DMS153 treated with DMSO at 0.1 percent for 48 hours (cell line): ENCODE data around the gene TMC4.
"Not testable (repeated sequence)": the region's sequence is repeated elsewhere in the genome, so short reads cannot be mapped to it uniquely, and the experiment has no call there.

Experiments
- DNase-seq: peaks from one replicate; lab custom pipeline; 2025; ENCODE audit not compliant: unreplicated experiment; lab: John Stamatoyannopoulos, UW

TMC4 gene

DNA sequence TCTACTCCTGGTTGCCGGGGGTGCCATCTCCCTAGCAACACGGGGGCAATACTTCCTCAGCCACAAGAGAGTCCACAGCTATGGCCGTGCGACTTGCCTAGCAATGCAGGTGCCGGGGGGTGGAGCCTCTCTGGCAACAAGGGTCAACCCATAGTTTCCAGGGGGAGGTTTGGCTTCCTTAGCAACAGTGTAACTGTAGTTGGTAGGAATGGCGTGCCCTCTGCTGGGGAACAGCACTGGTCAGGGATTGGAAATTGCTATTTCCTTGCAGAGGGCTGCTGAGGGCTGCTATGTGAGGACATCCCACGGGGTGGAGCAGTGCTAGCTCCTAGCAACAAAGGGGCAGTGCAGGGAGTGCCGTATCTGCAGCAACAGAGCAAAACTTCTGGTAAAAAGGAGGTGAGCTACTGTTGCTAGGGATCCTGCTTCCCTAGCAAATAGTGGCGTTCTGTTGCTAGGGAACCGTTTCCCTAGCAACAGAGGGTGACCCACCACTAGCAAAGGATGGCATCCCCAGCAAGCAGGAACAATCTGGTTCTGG, 7.0 kb upstream of the TMC4 start:
- peak; percentile 89 for DNase-seq

DNA sequence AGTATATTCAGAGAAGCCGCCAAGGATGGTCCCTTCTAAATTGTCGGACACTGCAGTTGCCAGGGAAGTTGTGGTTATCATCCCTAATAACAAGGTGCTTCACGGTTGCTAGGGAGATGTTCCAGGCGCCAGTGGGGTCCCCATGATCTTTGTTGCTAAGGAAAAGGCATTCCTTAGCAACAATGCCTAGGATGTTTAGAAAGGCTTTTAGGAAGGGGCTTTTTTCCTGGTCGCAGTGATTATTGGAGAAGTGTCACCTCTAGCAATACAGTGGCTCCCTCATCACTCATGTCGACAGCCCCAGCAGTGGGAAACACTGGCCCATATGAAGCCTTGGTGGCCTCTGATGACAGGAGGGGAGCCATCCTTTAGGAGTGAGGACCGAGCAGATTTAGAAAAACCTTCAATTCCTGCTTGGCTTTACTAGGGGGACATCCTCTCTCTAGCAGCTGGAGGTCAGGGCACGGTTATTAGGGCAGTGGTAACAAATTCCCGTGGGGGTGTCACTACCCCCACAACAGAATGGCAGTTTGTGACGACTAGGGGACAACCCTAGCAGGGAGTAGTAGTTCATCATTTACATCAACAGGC, 6.4 kb upstream of the TMC4 start:
- no peak for DNase-seq

DNA sequence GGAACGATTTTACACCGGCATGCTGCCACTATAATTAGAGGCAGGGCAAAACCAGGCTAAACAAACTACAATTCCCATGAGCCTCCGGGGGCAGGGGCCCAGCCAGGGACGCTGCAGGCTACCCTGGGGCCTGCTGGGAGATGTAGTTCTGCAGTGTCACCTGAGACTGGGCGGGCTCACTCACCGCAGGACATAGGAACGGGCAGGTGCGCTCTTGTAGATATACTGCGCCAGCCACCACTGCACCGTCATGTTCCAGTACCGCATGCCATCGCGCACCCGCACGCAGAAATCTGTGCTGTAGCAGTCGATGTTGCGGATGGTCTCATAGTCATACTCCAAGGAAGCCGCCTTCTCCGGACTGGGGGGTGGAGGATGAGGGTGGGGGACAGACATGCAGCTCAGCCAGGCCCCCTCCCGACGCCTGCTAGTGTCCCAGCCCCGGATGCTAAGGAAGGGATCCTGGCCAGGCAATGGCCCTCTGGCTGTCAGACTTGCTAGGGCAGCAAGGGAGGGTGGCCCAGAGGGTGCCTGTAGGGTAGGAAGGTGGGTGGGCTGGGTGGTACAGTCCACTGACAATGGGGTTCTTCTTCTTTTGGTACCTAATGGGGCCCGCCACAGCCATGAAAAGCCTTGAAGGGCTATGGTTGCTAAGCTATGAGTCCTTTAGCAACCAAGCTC, 5.8 kb upstream of the TMC4 start:
- DNase-seq = peak; percentile 70

DNA sequence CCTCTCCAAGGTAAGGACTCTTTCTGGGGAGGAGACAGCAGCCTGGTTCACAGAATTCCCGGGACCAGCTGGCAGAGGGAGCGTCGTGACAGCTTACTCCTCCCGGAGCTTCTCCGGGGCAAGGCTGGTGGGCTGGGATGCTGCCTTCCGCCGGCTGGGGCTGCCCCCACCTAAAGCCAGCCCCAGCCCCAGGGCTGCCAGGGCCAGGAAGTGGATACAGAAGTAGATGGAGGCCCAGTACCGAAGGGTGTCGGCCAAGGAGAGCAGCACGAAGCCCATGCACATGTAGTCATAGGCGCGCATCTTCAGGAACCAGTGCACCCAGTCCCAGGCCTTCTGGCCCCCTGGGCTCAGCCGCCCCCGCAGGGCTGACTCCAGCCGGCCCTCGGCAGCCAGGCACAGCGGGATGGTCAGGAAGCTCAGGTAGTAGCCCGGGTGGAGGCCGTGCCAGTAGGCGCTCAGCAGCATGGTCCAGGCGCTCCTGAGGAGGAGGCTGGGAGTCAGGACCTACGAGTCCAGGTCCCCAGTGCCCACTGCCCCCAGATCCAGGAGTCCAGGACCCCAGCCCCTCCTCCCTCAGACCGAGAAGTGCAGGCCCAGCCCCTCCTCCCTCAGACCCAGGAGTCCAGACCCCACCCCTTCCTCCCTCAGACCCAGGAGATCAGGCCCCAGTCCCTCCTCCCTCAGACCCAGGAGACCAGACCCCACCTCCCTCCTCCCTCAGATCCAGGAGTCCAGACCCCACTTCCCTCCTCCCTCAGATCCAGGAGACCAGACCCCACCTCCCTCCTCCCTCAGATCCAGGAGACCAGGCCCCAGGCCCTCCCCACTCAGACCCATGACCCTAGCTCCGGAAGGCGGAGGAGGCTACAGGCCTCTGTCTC, 1.2 kb upstream of the TMC4 start:
- no peak for DNase-seq

DNA sequence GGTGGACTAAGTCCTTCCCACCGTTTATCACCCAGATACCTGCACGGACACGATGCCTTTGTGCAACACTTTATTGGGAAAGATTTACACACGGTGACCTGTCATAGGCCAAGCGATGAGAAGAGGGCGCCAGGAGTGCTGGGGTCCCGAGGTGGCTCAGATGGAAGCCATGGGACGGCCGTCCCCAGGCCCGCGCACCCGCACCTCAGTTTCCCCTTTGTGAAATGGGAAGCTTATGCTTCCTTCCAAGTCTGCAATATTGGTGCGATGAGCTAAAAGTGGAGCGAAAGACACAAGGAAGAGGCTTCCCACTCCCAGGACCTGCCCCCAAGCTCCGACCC, 369 bp upstream of the TMC4 start:
- no peak for DNase-seq

DNA sequence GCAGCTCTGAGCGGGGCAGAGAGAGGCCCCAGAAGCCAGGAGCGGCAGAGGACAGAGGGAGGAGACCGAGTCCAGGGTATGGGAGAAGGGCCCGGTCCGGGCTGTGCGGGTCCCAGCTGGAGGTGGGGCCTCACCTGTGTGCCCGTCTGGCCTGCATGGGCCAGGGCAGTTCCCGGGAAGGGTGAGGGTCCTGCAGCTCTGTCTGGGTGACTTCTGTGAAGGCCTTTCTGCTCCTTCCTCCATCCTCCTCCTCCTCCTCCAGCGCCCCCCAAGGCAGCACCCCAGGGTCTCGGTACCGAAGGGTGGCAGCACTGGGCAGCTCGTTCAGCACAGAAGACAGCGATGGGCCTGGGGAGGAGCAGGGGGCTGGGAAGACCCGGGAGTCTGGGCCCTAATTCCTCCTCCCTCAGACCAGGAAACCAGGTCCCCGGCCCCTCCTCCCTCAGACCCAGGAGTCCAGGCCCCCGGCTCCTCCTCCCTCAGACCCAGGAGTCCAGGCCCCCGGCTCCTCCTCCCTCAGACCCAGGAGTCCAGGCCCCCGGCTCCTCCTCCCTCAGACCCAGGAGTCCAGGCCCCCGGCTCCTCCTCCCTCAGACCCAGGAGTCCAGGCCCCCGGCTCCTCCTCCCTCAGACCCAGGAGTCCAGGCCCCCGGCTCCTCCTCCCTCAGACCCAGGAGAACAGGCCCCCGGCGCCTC, 1.1 kb downstream of the TMC4 start:
- not testable (repeated sequence) for DNase-seq

DNA sequence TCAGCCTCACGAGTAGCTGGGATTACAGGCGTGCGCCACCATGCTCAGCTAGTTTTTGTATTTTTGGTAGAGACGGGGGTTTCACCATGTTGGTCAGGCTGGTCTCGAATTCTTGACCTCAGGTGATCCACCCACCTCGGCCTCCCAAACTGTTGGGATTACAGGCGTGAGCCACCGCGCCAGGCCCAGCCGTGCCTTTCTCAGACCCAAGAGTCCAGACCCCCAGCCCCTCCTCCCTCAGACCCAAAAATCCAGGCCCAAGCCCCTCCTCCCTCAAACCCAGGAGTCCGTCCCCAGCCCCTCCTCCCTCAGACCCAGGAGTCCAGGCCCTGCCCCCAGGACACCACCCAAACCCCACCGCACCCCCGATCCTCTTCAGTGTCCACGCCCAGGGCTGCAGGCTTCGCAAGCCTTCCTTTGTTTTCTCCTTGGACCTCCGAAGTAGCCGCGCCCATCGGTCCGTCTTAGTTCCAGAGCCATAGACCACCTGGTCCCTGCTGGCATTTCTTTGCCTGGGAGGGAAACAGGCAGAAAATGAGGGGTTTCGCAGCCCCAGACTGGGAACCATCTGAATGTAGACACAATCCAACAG, 3.7 kb downstream of the TMC4 start:
- no peak for DNase-seq

DNA sequence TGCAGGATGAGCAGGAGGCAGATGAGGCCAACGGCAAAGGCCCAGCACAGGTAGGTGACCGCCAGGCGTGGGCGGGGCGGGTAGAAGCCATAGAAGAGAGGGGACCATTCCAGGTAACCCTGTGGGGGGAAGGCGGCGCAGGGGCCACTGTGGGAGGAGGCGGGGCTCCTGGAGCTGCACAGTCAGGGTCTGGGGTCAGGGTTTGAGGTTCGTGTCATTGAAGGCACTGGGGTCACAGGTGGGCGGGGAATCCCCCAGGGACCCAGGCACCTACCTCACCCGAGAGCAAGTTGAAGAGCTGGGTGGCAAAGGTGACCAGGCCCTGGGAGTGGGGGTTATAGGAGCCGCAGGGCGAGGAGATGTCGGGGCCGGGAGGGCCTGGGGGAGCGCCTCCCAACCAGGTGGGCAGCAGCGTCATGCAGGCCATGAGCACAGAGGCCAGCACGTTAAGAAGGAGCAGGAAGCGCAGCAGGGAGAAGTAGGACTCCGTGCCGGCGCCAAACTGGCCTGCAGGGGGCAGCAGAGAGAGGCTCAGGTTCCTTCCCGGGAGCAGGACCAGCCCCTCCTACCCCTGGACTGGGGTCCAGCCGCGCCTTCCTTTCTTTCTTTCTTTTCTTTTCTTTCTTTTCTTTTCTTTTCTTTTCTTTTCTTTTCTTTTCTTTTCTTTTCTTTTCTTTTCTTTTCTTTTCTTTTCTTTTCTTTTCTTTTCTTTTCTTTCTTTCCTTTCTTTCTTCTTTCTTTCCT, 4.6 kb downstream of the TMC4 start:
- DNase-seq = peak; percentile 66

DNA sequence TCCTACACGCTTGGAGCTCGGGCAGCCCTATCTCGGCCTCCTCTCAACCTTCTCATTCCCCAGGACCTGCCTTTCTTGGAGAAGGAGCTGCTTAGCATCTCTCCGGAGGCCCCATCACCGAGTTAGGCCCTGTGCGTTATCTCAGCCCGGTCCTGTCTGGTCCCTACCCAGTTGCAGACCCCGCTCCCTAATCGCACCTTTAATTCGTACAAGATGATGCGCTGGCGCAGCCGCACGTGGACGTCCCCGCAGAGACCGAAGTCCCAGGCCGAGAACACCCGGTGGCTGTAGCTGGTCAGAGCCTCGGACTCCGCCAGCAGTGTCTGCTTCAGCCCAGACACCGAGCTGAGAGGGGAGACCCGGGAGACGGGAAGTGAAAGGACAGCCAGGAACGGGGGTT, 7.7 kb downstream of the TMC4 start:
- DNase-seq = no peak

DNA sequence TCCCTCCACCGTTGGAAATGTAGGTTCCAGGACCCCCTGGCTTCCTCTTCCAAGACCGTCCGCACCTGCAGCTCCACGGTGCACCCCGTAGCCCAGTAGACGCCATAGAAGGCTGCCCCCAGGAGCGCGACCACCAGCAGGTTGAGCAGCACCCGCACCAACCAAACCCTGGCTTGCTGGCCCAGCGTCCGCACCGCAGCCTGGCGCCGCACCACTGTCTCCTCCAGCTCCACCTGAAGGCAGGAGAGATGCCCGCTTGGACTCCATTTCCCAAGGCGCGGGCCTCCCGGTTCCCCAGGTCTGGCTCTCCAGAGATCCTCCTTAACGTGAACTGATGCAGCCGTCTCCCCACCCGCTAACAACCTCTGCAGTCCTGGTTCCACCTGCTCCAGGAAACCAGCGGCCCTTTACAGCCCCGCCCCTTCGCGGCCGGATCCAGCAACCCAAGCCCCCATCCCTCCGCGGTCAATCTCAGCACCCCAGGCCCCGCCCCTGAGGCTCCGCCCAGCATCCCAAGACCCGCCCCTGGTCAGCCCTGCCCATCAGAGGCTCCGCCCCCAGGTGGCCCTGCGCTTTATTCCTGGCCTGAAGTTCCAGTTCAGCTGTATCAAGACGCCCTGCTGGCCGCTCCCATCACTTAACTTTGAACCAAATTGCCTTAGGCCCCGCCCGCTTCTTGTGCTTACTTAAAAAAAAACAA, 8.4 kb downstream of the TMC4 start:
- DNase-seq = peak; percentile 44

DNA sequence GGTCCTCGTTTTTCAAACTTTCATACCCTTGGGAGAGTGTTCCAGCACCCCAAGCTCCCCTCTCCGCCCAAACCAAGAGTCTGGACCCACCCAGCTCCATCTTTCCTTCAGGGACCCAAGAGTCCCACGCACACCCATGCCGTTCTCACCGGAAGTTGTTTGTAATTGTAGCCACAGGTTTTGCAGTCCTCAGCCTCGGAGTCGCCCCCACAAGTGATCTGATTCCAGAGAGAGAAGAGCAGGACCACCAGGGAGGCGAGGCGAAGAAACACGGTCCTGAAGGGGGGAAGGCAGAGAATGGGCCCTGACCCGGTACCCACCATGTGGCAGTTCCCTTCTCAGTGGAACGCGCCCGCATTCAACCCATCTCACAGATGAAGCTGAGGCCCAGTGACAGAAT, 10.1 kb downstream of the TMC4 start:
- no peak for DNase-seq

DNA sequence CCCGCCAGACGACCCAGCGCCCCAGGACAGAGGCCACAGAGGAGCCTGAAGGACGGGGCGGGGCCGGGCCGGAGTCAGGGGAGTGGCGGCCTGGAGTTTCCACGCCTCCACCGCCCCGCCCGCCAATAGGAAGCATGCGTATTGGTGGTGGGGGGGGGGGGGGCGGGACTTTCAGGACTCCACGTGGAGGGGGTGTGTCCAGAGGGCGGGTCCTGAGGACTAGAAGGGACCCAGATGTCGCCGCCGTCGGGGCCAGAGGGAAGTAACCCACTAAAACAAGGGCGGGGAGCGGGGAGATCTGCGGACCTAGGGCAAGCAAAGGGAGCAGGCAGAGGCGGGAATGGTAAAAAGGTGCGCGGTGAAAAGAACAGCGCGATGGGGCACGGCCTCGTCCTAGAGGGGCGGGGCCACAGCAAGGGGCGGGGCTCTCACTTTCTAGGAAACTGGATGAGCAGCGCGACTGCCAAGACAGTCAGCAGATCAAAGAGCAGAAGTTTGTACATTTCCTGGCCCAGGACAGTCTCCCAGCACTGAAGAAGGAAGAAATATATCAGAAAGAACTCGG, 10.6 kb downstream of the TMC4 start:
- peak; percentile 31 for DNase-seq

DNA sequence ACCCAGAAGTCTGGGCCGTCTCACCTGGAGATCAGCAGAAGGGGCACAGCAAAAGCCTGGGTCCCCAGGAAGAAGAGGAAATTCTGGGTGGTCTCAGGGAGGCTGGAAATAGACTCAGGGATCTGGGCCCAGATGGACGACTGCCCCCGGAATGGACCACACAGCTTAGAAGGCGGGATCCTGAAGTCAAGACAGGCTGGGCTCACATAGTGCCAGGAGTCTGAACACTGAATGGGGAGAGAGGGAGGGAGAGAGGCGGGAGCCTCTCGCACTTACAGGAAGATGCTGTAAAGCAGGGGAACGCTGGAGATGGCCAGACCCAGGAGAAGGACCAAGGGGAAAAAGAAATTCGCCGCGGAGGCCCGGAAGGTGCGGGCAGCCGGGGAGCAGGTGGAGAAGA, 12.1 kb downstream of the TMC4 start:
- DNase-seq = no peak

DNA sequence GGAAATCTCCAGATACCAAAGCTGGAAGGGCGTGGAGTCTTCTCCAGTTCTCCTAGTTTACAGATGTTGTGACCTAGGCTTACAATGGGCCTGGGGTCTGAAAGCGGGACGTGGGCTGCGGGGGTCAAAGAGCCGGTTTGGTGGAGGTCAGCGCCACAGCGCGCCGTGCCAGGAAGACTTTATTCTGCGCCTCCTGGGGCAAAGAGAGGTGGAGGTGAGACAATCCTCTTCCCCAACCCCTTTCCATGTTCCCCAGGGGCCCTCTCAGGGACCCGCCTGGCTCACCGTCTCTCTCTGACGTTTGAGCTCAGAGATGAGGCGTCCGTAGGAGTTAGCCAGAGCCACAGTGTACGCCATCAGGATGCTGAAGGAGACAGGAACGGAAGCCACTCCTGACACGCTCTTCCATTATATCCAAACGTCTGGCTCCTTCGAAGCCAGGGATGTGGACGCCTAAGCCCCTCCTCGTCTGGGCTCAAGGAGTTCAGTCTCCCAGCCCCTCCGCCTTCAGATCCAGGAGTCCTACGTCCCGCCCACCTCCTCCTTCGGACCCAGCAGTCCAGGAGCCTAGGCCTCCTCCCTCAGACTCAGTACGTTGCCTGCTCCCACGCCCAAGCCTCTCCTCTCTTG, 12.7 kb downstream of the TMC4 start:
- DNase-seq = no peak

DNA sequence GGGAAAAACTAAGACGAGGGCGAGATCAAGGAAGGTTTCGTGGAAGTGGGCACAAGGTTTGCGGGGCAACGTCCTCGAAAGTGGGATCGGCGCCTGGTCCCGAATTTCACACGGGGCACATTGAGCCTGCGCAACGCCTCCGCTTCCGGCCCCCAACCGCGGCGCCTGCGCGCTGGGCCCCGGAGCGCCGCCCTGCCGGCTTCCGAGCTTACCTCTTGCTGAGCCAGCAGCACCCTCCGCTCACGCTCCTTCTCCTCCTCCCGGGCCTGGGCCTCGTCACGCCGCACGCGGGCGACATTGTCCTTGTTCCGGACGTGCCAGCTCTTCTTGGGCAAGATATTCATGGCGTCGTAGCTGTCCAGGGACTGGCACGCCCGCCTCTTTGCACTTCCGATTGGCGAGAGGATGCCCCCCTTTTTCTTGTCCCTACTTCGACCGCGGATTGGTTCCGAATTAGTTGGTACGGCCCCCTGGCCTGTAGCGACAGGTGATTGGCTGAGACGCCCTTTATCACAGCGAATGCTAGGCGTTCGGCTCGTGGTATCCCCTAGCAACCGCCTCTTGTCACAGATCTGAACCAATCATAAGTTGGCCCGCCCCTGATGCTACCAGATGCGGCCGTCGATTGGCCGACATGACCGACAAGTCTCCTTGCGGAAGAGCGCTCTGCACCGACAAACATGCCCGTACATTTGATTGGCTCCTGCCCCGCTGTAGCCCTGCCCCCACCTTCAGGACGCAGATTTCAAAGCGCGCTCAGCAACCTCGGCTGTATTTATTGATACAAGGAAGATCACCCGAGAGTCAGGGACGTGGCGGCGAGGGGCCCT, 13.4 kb downstream of the TMC4 start, which contains the start of gene LENG1:
Gene LENG1 (minus strand): TSS at position 370 of the 830 bp plus-strand sequence. CDS start 26 bp downstream, at position 344.
- DNase-seq = peak; percentile 99

DNA sequence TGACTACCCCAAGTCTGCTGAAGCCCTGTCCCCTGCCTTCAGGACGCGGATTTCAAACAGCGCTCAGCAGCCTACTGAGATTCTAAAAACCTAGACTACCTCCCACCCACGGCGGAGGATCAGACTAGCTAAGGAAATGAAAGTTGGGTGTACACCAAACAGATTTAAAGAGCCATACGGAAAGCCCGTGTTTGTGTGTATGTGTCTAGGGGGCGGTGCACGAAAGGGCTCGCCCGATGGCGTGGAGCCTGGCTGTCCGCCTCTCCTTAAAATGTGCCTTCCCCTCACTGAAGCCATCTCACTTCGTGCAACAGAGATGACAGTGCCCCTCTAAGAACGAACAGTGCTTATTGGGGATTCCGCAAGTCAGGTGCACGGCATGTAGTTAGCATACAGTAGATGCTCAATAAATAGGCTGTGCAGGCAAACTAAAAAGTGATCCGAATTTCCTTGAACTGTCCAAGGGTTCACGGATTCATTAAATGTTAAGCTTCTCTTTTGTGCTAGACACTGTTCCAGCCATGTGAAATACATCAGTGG, 14.1 kb downstream of the TMC4 start:
- DNase-seq = no peak

DNA sequence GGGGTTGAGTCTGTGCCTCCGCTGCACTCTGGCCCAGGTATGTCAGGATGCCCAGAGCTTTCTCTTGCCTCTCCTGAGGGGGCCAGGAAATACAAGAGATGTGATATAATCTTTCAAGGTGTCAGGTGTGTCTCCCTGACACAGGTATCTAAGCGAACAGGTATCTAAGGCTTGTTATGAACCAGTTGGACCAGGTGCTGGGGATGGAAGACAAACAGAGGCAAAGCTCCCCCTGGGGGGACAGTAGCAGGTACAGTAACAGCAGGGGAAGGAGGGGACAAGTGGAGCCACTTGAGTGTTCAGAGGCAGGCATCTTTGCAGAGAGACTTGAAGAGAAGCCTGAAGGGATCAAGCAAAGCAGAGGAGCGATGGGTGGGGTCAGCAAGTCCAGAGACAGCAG, 16.0 kb downstream of the TMC4 start:
- DNase-seq = no peak

DNA sequence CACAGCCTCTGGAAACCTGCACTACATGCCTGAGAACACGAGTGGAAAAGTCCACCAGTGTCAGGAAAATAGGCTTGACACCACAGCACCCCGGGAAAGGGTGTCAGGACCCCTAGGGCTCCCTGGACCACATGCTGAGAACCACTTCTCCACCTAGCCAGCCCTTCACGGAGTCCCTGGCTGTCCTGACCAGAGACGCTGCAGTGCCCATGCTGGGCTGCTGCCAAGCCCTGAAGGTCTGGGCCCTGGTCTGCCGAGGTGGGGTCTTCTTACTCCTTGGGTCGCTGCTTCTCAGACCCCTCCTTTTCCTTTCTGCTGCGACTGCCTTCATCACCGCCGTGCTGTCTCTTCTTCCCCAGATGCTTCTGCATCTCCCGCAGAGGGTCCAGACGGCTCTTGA, 16.5 kb downstream of the TMC4 start:
- DNase-seq = no peak
